GM19238 (cell line): ENCODE data around the gene DPM2.

Experiments
- DNase-seq: peaks from one replicate; pipeline ENCODE4 v3.0.0; 2011; ENCODE audit warnings: low spot score; ENCODE audit not compliant: insufficient read length

DPM2 gene

GRCh38 chr9:127937388-127938297 lies at the start of gene DPM2:
DPM2 (minus strand) TSS chr9:127937854; CDS start chr9:127937820, 34 bp downstream.
- DNase-seq = peak; percentile 97

GRCh38 chr9:127987103-127987614 lies 49.5 kb upstream of the DPM2 start:
- DNase-seq = no peak

GRCh38 chr9:127985011-127985410 lies 47.4 kb upstream of the DPM2 start:
- DNase-seq = no peak

- DNase-seq = peak; percentile 54
Observed at GRCh38 chr9:127983847-127984289, 46.2 kb upstream of the DPM2 start.

GRCh38 chr9:127982912-127983311 lies 45.3 kb upstream of the DPM2 start:
- DNase-seq = no peak

GRCh38 chr9:127981559-127982121 lies 44.0 kb upstream of the DPM2 start:
- no peak for DNase-seq

GRCh38 chr9:127980706-127981558 lies 43.3 kb upstream of the DPM2 start, which contains the start of gene EEIG1:
EEIG1 (minus strand) TSS chr9:127980989; CDS start chr9:127980137, 852 bp downstream.
- DNase-seq = peak; percentile 97

GRCh38 chr9:127980060-127980705 lies 42.5 kb upstream of the DPM2 start:
- peak; percentile 41 for DNase-seq

GRCh38 chr9:127979333-127980059 lies 41.8 kb upstream of the DPM2 start:
- DNase-seq = peak; percentile 60

GRCh38 chr9:127979015-127979332 lies 41.3 kb upstream of the DPM2 start:
- no peak for DNase-seq

GRCh38 chr9:127977884-127978647 lies 40.4 kb upstream of the DPM2 start:
- no peak for DNase-seq

GRCh38 chr9:127977009-127977883 lies 39.6 kb upstream of the DPM2 start:
- no peak for DNase-seq

GRCh38 chr9:127976498-127976897 lies 38.8 kb upstream of the DPM2 start:
- no peak for DNase-seq

GRCh38 chr9:127975376-127976315 lies 38.0 kb upstream of the DPM2 start:
- no peak for DNase-seq

- no peak for DNase-seq
Observed at GRCh38 chr9:127974769-127975261, 37.2 kb upstream of the DPM2 start.

GRCh38 chr9:127974001-127974768 lies 36.5 kb upstream of the DPM2 start:
- DNase-seq = no peak
